ENCODE data around the gene PTPN7.

- TF ChIP-seq CTCF (IDR thresholded peaks at IDR 0.05; ENCODE audit: low read length): no peak
- no peak for TF ChIP-seq EZH2 (IDR thresholded peaks at IDR 0.05; ENCODE audit: borderline replicate concordance, low read length)
Measured at GRCh38 chr1:202125611-202126010, 34.8 kb downstream of the PTPN7 start.
